Trophoblast cell (in vitro differentiated cells and primary cell): ENCODE data around the gene CRYGN.

Source experiments
- DNase-seq, 2 donors: peaks; one replicate each; pipeline ENCODE4 v3.0.0-alpha.2; 2016
- H2AFZ ChIP-seq: 2 replicates; pipeline ENCODE4 v1.6.1; 2013; ENCODE audit warnings: low read length, moderate library complexity, mild to moderate bottlenecking; ENCODE audit not compliant: insufficient read depth, poor library complexity
- H2AK5ac ChIP-seq: 2 replicates; pipeline ENCODE4 v1.6.1; 2013; ENCODE audit warnings: mild to moderate bottlenecking, low read length
- H2BK120ac ChIP-seq: 2 replicates; pipeline ENCODE4 v1.6.1; 2013; ENCODE audit warnings: low read length, mild to moderate bottlenecking, moderate library complexity; ENCODE audit not compliant: insufficient read depth, poor library complexity
- H2BK12ac ChIP-seq: 2 replicates; pipeline ENCODE4 v1.6.1; 2013; ENCODE audit warnings: mild to moderate bottlenecking, low read length, moderate library complexity
- H2BK5ac ChIP-seq: 2 replicates; pipeline ENCODE4 v1.6.1; 2013; ENCODE audit warnings: low read length, low read depth, moderate library complexity, mild to moderate bottlenecking; ENCODE audit not compliant: poor library complexity
- H3K14ac ChIP-seq: 2 replicates; pipeline ENCODE4 v1.6.1; 2013; ENCODE audit warnings: mild to moderate bottlenecking, low read length
- H3K18ac ChIP-seq: 2 replicates; pipeline ENCODE4 v1.6.1; 2013; ENCODE audit warnings: mild to moderate bottlenecking, low read length
- H3K23ac ChIP-seq: 2 replicates; pipeline ENCODE4 v1.6.1; 2013; ENCODE audit warnings: low read length
- H3K27ac ChIP-seq: 2 replicates; pipeline ENCODE4 v1.5.1; 2013; ENCODE audit warnings: low read depth, mild to moderate bottlenecking, inconsistent platforms, low read length, moderate library complexity
- H3K27me3 ChIP-seq: 2 replicates; pipeline ENCODE4 v1.6.1; 2013; ENCODE audit warnings: inconsistent platforms, mild to moderate bottlenecking, low read length, moderate library complexity; ENCODE audit not compliant: insufficient read depth
- H3K36me3 ChIP-seq, 2 experiments: 1 replicate in 1 of 2; 2 replicates in 1 of 2; pipeline ENCODE4 v1.6.1; 2013; ENCODE audit warnings: low read length in 2 of 2, mild to moderate bottlenecking in 2 of 2, moderate library complexity in 1 of 2; ENCODE audit not compliant: insufficient read depth in 2 of 2, control insufficient read depth in 1 of 2
- H3K4ac ChIP-seq: 2 replicates; pipeline ENCODE4 v1.6.1; 2013; ENCODE audit warnings: low read depth, mild to moderate bottlenecking, low read length, moderate library complexity
- H3K4me1 ChIP-seq, 2 experiments: 1 replicate in 1 of 2; 2 replicates in 1 of 2; pipeline ENCODE4 v1.6.1; 2013; ENCODE audit warnings: low read length in 2 of 2, mild to moderate bottlenecking in 2 of 2, moderate library complexity in 1 of 2; ENCODE audit not compliant: insufficient read depth in 2 of 2, control insufficient read depth in 1 of 2
- H3K4me2 ChIP-seq: 2 replicates; pipeline ENCODE4 v1.6.1; 2013; ENCODE audit warnings: inconsistent platforms, mild to moderate bottlenecking, low read length, moderate library complexity
- H3K4me3 ChIP-seq: 2 replicates; pipeline ENCODE4 v1.5.1; 2013; ENCODE audit warnings: mild to moderate bottlenecking, low read depth, low read length, inconsistent platforms
- H3K79me1 ChIP-seq: one replicate; pipeline ENCODE4 v1.6.1; 2013; ENCODE audit warnings: low read length
- H3K79me2 ChIP-seq: 2 replicates; pipeline ENCODE4 v1.6.1; 2013; ENCODE audit warnings: low read length, mild to moderate bottlenecking; ENCODE audit not compliant: control insufficient read depth, insufficient read depth, poor library complexity
- H3K9ac ChIP-seq: 2 replicates; pipeline ENCODE4 v1.6.1; 2013; ENCODE audit warnings: mild to moderate bottlenecking, low read length
- H3K9me3 ChIP-seq: 2 replicates; pipeline ENCODE4 v1.6.1; 2013; ENCODE audit warnings: low read depth, mild to moderate bottlenecking, control low read depth, inconsistent platforms, low read length; ENCODE audit not compliant: insufficient read depth
- H4K12ac ChIP-seq: 2 replicates; pipeline ENCODE4 v1.6.1; 2013; ENCODE audit warnings: low read depth, mild to moderate bottlenecking, low read length, moderate library complexity
- H4K8ac ChIP-seq: 2 replicates; pipeline ENCODE4 v1.6.1; 2013; ENCODE audit warnings: low read depth, mild to moderate bottlenecking, low read length, moderate library complexity
- H4K91ac ChIP-seq: one replicate; pipeline ENCODE4 v1.6.1; 2013; ENCODE audit warnings: low read depth, mild to moderate bottlenecking, low read length, moderate library complexity
- WGBS: extraction: QIAGEN DNeasy Blood & Tissue Kit; methylation state at CpG from one replicate; pipeline ENCODE4 v1.1.7; 2013; ENCODE audit warnings: missing lambda C conversion rate; ENCODE audit not compliant: insufficient read length, insufficient coverage; ENCODE audit errors: extremely low coverage; 5-methylcytosine and 5-hydroxymethylcytosine counted together

Gene CRYGN

DNA sequence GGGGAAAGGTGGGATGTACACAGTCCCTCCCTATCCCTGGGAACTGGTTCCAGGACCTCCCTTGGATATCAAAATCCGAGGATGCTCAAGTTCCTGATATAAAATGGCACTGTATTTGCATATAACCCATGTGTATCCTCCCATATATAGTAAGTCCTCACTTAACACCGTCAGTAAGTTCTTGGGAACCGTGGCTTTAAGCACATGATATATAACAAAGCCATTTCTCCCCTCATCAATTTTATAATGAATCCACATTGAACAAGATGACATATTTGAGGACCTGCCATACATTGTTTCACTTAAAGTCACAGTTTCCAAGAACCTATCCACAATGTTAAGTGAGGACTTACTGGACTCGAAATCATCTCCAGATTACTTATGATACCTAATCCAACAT is 5.4 kb downstream of the CRYGN start:
- Histone ChIP-seq H3K4ac (no peak overlapping the region), H3K4me3 (no peak overlapping the region), H3K23ac (no peak overlapping the region), H3K4me1 (peaks cover 24 to 29% of the 10 kb centered on the region in 2 experiments), H3K36me3 (no peaks in the 10 kb centered on the region), H2BK5ac (no peak overlapping the region), H3K9ac (no peak overlapping the region), H3K79me1 (peaks cover 12% of the 10 kb centered on the region), H3K79me2 (no peaks in the 10 kb centered on the region), H4K8ac (no peak overlapping the region), H3K27ac (no peak overlapping the region), H3K4me2 (no peak overlapping the region), H2AFZ (no peak overlapping the region), H2AK5ac (no peak overlapping the region), H3K14ac (no peak overlapping the region), H2BK12ac (no peak overlapping the region), H3K27me3 (no peaks in the 10 kb centered on the region), H4K12ac (no peak overlapping the region), H3K9me3 (peaks cover 3% of the 10 kb centered on the region), H2BK120ac (no peak overlapping the region), H3K18ac (no peak overlapping the region), H4K91ac (no peak overlapping the region)
- DNase-seq = no peak
- WGBS = no CpG with 5 or more reads among the region's 4 CpGs

DNA sequence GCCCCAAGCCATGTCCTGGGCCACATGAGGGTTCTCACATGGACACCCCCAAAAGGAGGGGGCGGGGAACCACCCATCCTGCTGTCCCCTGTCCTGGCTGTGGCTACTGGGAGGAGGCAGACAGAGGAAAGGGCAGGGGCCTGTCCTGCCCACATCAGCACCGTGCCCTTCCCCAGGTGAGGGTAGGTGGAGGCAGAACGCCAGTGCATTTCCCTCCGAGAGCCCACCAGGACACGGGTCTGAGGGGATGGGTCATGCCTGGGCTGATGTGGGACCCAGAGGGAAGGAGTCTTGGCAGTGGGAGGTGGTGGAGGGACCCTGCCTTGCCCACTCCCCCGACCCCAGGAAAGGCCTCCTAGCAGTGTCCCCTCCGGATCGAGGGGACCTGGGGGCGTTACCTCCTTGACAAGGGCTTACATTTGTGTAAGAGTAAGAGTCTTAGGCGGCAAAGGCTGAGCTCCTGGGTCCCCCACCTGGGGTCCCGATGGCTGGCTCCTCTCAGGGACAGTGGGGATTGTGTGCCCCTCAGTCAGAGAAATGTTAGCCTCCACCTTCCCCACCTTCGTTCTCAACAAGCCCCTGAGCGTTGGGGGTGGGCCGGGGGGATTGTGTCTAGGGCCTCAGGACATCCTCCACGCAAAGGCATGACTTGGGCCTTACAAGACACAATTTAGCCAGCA is 6.1 kb downstream of the CRYGN start:
- Histone ChIP-seq H3K4me1 (peaks cover 27 to 29% of the 10 kb centered on the region in 2 experiments), H2BK12ac (no peak overlapping the region), H2AK5ac (no peak overlapping the region), H3K14ac (no peak overlapping the region), H3K23ac (no peak overlapping the region), H3K4me3 (no peak overlapping the region), H4K12ac (no peak overlapping the region), H3K79me2 (no peaks in the 10 kb centered on the region), H4K8ac (no peak overlapping the region), H3K27me3 (no peaks in the 10 kb centered on the region), H2BK5ac (no peak overlapping the region), H3K9me3 (peaks cover under 1% of the 10 kb centered on the region), H3K9ac (no peak overlapping the region), H4K91ac (no peak overlapping the region), H2AFZ (no peak overlapping the region), H3K79me1 (peaks cover 17% of the 10 kb centered on the region), H3K27ac (no peak overlapping the region), H3K18ac (no peak overlapping the region), H2BK120ac (no peak overlapping the region), H3K4me2 (no peak overlapping the region), H3K4ac (no peak overlapping the region), H3K36me3 (no peaks in the 10 kb centered on the region)
- no peak for DNase-seq
- WGBS = no CpG with 5 or more reads among the region's 15 CpGs

DNA sequence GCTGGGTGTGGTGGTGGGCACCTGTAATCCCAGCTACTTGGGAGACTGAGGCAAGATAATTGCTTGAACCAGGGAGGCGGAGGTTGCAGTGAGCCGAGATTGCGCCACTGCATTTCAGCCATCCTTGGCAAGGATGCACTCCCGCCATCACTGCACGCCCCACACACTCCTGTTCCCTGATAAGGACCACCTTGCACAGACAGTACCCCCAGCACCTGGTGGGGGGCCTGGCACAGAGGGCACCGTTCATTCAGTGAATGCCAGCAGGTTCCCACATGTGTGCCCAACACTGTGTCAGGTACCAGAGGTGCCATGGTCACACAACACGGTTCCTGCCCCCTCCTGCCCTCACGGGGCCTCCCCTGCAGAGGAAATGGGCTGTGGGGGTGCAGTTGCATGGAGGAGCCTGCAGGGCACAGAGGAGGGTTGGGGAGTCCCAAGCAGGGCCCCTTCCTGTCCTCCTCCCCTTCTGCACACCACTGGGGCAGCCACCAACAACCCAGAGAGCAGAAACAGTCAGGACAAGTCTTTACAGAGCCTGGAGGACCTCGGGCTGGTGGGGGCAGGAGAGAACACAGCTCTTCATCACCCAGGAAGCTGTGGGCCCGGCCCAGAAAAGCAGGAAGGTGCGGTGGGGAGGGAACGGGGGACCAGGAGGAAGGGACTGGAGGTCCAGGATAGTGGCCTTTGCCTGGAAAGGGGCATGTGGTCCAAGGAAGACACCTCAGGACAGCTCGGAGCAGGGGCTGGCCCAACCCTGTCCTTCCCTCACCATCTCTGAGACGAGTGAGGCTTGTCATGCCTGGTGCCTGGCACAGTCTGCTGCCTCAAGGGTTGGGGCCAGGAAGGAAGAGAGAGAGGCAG is 7.1 kb downstream of the CRYGN start:
- no peak overlapping the region for H3K4me2 ChIP-seq
- no peak overlapping the region for H3K9ac ChIP-seq
- H4K91ac ChIP-seq = no peak overlapping the region
- no peak overlapping the region for H2AK5ac ChIP-seq
- no peaks in the 10 kb centered on the region for H3K79me2 ChIP-seq
- no peak overlapping the region for H4K8ac ChIP-seq
- H2BK5ac ChIP-seq = no peak overlapping the region
- no peak overlapping the region for H4K12ac ChIP-seq
- H3K14ac ChIP-seq = no peak overlapping the region
- no peak overlapping the region for H3K27ac ChIP-seq
- no peaks in the 10 kb centered on the region for H3K27me3 ChIP-seq
- DNase-seq = no peak
- no peak overlapping the region for H2AFZ ChIP-seq
- peaks cover 33 to 35% of the 10 kb centered on the region in 2 experiments for H3K4me1 ChIP-seq
- no peak overlapping the region for H2BK12ac ChIP-seq
- peaks cover 23% of the 10 kb centered on the region for H3K79me1 ChIP-seq
- H3K23ac ChIP-seq = no peak overlapping the region
- H3K18ac ChIP-seq = no peak overlapping the region
- H3K9me3 ChIP-seq = no peaks in the 10 kb centered on the region
- H3K36me3 ChIP-seq = no peaks in the 10 kb centered on the region
- no peak overlapping the region for H3K4ac ChIP-seq
- no CpG with 5 or more reads among the region's 14 CpGs for WGBS
- H2BK120ac ChIP-seq = no peak overlapping the region
- no peak overlapping the region for H3K4me3 ChIP-seq

DNA sequence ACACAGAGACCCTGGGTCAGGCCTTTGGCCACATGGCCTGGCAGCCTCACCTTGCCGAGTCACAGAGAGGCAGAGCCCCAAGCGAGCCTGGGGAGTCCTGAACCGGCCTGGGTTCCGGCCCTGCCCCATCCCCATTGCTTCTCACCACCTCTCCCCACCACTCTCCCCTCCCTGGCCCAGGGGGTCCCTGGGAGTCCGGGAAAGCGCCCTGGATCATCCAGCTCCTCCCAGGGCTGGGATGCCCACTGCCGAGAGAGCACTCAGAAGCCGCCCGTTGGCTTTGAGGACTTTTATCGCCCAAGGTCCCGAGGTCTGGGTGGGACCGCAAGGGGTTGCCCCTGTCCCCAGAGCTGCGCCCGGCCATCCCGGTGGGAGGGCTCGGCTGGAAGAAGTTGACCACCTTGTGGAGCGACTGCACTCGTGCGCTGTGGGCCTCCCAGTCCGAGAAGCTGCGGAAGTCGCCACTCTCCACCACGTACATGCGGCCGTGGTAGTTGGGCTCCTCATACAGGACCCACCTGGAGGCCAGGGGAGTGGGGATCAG is 8.1 kb downstream of the CRYGN start:
- Histone ChIP-seq H3K79me1 (peaks cover 28% of the 10 kb centered on the region), H4K8ac (no peak overlapping the region), H3K4ac (no peak overlapping the region), H3K79me2 (peaks cover 3% of the 10 kb centered on the region), H3K36me3 (no peaks in the 10 kb centered on the region), H3K23ac (no peak overlapping the region), H3K4me2 (no peak overlapping the region), H3K27ac (no peak overlapping the region), H2AK5ac (no peak overlapping the region), H2BK12ac (no peak overlapping the region), H2AFZ (no peak overlapping the region), H3K9me3 (no peaks in the 10 kb centered on the region), H2BK120ac (no peak overlapping the region), H3K27me3 (no peaks in the 10 kb centered on the region), H3K18ac (no peak overlapping the region), H3K4me1 (peaks cover 38 to 39% of the 10 kb centered on the region in 2 experiments), H4K91ac (no peak overlapping the region), H3K14ac (no peak overlapping the region), H2BK5ac (no peak overlapping the region), H4K12ac (no peak overlapping the region), H3K9ac (no peak overlapping the region), H3K4me3 (no peak overlapping the region)
- no CpG with 5 or more reads among the region's 25 CpGs for WGBS
- DNase-seq = no peak
